Activated CD4-positive, alpha-beta T cell treated with anti-CD3 and anti-CD28 coated beads, Interleukin-2, amount 50 U/mL, for 48 hours (primary cell): ENCODE results near the gene PHOSPHO2.
A peak's percentile ranks its signal among the peaks of the same experiment; 100 is the strongest.

Experiments
- DNase-seq, 2 experiments: peaks; one replicate each; pipeline ENCODE4 v3.0.0-alpha.2; 2020

PHOSPHO2 gene

GRCh38 chr2:169718930-169719504, 24.7 kb downstream of the PHOSPHO2 start:
- DNase-seq = no peak

- DNase-seq = no peak
These were observed 26.7 kb downstream of the PHOSPHO2 start for GRCh38 chr2:169721016-169721415.

GRCh38 chr2:169727065-169727464, 32.8 kb downstream of the PHOSPHO2 start:
- no peak for DNase-seq

- no peak for DNase-seq
These were observed 35.0 kb downstream of the PHOSPHO2 start for GRCh38 chr2:169729274-169729605.

- no peak for DNase-seq
These were observed 37.8 kb downstream of the PHOSPHO2 start for GRCh38 chr2:169732075-169732474.

GRCh38 chr2:169732583-169733358, 38.5 kb downstream of the PHOSPHO2 start:
- DNase-seq = no peak

GRCh38 chr2:169734169-169734847, 40.0 kb downstream of the PHOSPHO2 start:
- DNase-seq = peak; percentile 22 to 23

- DNase-seq = no peak
These were observed 41.4 kb downstream of the PHOSPHO2 start for GRCh38 chr2:169735623-169736022.

- DNase-seq = no peak
These were observed 42.6 kb downstream of the PHOSPHO2 start for GRCh38 chr2:169736902-169737301.

GRCh38 chr2:169738566-169739229, 44.4 kb downstream of the PHOSPHO2 start:
- DNase-seq = no peak

- no peak for DNase-seq
These were observed 45.1 kb downstream of the PHOSPHO2 start for GRCh38 chr2:169739351-169739750.

GRCh38 chr2:169743549-169743948, 49.3 kb downstream of the PHOSPHO2 start:
- no peak for DNase-seq

- no peak for DNase-seq
These were observed 52.0 kb downstream of the PHOSPHO2 start for GRCh38 chr2:169746240-169746639.

GRCh38 chr2:169748319-169748718, 54.0 kb downstream of the PHOSPHO2 start:
- DNase-seq = no peak
